Adipose tissue (tissue), 3 donors: ENCODE measurements around the gene FANCC. TPM values are rescaled to one million over a fixed set of nuclear protein-coding genes. Genes with fewer than 3 reads are reported as not detected.

ENCODE experiments used
- H3K27ac ChIP-seq: one replicate; pipeline ENCODE4 v1.5.1; 2013; ENCODE audit warnings: low read depth, low read length
- WGBS, 3 donors: extraction: QIAGEN DNeasy Blood & Tissue Kit; methylation state at CpG; one replicate each; pipeline ENCODE4 v1.1.7; 2013; 5-methylcytosine and 5-hydroxymethylcytosine counted together
- polyA plus RNA-seq, 3 donors: library from polyadenylated mRNA; stranded (reverse); fragments of 200-250 nt; gene quantifications; one replicate each; pipeline ENCODE4 v1.2.3, GENCODE V29; 2013
- donor health status: healthy with polysubstance abuse.
- donor health status: Bipolar disorder and iron deficiency.
- donor health status: healthy.

FANCC gene
- polyA plus RNA-seq, 3 donors, result 2.0 to 3.5 (median 2.5) TPM

DNA sequence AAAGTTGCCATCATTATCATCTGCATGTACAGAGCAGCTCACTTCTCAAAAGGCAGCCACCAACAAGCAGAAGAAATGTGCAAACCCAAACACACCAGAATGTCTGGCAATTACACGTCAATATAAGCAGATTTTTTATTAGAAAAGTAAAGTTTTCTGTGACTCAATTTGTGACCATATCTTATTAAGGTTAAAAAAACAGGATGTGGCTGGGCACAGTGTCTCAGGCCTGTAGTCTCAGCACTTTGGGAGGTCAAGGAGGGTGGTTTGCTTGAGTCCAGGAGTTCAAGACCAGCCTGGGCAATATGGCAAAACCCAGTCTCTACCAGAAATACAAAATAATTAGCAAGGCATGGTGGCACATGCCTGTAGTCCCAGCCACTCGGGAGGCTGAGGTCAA, 176.7 kb downstream of the FANCC start:
- H3K27ac ChIP-seq, result no peak overlapping the region

DNA sequence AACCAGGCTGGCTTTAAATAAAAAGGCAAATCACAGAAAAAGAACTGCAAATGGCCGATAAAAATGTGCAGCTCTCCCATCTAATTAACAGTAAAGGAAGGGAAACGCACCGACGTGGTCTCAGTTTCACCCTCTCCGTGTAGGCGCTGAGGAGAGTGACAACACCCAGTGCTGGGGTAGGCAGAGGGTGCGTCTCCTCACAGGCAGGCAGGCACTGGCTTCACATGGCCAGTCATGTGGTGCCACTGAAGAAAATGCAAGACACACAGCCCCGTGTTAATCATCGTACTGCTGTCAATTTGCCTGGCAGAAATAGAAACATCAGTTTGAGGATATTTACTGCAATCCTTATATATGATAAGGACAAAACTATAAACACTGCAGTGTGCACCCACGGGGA, 178.4 kb downstream of the FANCC start:
- H3K27ac ChIP-seq, result no peak overlapping the region
- 95 to 97% (median 97%) methylated on average over 10 of the region's 10 CpGs for WGBS, 3 donors

More for the DNA sequence above, 176.7 kb downstream of the FANCC start:
- 94 to 97% (median 95%) methylated on average over 2 of the region's 2 CpGs for WGBS, 3 donors

DNA sequence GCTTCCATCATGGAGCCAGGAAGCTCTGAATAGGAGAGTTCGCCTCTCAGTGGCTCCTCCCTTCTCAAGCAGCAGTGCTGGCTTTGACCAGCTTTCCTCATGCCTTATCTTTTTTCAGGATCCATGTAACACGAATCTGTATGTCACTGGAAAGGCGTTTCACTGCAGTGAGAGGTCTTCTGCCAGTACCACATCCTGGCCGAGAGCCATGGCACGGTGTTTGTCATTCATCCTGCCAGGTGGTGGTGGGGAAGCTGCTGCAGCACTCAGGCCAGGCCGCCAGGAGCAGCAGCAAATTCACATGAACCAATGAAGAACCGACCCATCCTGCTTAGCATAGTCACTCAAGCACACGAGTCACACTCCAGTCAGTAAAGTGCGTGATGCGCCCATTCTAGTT, 179.0 kb downstream of the FANCC start:
- no peak overlapping the region for H3K27ac ChIP-seq
- 80 to 91% (median 87%) methylated on average over 10 of the region's 10 CpGs for whole genome bisulfite sequencing, 3 donors

DNA sequence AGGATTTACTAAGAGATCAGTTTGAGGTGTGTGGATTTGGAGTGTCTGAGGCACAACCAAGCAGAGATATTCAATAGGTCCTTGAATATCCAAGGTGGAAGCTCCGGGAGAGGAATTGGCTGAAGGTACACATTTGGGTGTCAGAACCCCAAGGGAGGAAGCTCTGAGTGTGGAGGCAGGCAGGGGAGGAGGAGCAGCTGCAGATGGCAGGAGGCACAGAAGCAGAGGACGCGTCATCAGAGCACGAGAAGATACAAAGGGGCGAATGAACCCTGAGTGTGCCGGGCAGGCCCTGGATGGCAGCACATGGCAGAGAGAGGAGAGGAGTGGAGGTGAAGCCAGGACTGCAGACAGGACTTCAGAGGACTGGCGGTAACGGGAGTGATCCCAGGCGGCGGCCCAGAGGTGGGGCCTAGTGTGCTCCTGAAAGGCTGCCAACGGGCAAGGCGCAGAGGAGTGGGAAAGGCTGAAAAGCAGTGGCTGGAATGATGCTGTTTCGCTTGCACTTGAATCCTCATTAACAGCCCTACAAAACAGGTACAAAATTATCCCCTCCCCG, 179.8 kb downstream of the FANCC start:
- H3K27ac ChIP-seq, result no peak overlapping the region
- 89 to 94% (median 91%) methylated on average over 14 of the region's 14 CpGs for WGBS, 3 donors

DNA sequence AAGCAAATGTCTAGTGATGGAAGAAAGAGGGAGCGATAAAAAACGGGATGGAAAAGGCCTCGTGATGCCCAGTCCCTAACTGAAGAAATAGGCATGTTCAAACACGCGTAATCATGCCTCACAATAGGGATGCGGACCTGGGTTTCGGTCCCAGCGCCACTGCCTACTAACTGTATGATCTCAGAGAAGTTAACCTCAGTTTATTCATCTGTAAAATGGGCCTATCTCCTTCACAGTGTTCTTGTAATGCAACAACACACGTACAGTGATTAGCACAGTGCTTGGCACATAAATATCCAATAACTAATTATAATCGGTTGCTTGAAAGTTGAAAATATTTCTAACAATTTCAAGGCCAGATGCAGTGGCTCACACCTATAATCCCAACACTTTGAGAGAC, 181.8 kb downstream of the FANCC start:
- no peak overlapping the region for H3K27ac ChIP-seq
- 96 to 97% (median 97%) methylated on average over 10 of the region's 10 CpGs for WGBS, 3 donors

DNA sequence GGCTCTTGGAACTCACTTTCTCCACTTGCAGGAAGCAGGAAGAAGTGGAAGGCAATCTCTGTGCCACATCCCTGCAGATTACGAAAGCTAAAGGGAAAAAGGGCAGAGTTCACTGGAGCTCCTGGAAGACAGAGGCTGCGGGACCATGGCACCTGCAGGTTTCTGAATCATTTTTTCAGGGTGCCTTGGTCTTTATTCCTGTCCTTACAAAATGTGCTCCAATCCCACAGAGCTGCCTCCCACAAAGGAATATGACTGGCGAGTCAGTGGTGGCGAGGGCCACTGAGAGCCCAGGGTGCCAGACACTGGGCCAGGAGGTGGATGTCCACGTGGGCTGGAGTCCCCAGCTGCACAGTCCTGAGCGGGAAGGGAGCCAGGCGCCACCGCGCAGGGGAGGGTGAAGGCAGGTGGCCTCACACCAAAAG, 183.0 kb downstream of the FANCC start:
- 70 to 90% (median 81%) methylated on average over 9 of the region's 9 CpGs for WGBS, 3 donors
- no peak overlapping the region for H3K27ac ChIP-seq

DNA sequence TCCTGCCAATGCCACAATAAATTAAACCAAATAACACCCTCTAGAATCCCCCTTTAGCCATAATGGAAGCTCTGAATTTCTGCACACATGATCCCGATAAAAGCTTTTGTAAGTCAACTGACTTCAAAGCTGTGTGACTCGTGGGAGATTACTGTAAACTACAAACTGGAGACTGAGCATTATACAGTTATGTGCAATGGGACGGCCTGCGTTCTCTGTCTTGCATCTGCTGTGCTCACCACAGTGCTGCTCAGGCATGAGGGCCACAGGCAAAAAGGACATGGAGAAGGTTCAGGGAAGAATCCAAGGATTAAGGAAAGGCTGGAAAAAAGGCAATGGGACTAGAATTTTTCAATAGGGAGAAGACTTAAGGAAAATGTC, 184.2 kb downstream of the FANCC start:
- H3K27ac ChIP-seq, result no peak overlapping the region
- WGBS, 3 donors, result 87 to 91% (median 91%) methylated on average over 4 of the region's 4 CpGs

DNA sequence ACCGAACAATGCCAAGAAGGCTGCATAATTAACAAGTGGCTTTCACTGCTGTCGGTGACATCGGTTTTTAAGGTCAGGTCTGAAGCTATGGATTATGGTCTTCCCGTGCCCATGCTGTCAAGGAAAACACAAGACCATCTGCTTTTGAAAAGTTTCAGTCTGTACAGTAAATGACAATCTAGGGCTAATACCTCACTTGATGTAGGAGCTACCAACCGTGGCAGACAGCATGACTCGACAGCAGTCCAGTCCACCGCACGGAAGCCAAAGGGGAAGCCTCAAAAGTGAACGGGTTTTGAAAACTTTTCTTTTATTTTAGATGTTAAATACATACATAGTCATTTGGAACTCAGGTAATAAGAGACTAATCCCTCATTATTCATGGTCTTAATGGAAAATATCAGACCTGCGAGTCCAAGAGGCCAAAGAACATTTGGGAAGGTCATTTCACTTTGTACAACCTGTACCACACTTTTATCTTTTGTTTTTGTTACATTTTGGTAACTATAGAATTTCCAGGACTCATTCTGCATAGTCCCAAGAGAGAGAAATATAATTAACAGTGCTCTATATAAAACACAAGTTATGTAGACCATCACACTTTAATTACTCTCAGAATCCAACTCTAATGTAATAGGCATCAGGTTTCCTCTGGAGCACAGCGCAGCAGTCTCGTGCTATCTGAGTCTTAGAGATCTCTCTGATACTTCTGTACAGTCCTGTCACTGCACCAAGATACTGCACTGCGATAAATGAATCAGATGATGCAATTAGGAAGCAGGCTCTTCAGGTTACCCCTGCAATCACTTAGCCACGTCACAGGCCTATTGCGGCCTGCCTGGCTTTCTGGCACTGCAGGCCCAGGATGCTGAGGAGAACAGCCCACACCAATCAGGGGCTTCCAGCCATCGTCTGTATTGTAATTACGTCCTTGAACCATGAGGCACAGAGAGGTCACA, 184.9 kb downstream of the FANCC start:
- WGBS, 3 donors, result 84 to 85% (median 85%) methylated on average over 17 of the region's 17 CpGs
- H3K27ac ChIP-seq, result no peak overlapping the region

DNA sequence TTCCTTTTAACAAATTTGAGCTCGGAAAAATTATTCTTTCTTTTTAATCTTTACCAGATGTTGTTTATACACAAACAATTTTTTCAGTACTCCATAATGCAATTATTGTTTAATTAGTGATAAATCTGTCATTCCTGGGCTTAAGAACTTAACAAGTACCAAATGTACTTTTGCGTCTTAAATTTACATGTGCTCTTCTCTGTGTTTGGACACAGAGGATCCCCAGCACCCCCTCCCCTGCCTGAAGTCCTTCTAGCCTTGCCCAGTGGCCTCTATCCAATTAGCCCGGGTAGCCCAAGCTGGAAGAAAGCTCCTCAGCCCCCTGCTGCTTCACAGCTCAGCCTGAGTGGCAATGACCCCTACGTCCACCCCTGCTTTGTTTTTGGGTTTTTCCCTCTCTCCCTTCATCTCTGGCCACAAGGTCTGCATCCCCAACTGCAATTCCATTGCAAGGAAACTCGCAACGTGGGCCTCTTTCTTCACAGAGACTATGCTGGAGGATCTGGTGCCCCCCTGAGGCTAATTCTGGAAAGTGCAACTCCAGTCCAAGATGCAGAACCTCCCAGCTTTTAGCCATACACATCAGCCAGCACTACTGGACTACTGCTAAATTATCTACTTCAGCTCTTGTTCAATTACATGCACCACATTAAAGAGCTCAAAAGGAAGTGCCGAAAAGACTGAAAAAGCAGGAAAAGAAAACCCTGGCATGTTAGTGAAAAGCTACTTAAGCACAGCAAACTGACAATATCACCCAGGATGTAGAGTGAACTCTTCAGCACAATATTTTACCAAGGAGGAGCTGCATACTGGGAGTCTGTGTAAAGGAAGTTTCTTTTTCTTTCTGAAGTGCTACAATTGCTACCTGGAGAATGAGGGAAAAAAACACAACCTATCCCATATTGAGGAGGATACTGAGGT, 186.2 kb downstream of the FANCC start:
- no peak overlapping the region for H3K27ac ChIP-seq
- 16 to 51% (median 41%) methylated on average over 7 of the region's 7 CpGs for WGBS, 3 donors

DNA sequence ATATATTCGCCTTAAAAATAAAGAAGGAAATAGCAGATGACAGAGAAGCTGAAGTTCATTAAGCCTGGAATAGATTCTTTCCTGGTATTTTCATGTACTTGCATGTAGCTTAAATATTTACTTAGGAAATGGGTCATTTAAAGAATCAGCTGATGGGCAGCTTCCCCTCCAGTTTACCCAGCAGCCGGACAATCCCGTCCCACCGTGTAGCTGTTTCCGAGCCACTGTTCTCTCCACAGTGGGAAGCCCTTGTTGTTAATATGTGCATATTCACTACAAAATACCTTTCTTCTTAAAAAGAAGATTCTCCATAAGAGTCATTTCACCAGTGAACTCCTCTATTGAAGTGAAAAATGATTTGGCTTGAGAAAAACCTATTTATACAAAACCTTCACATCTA, 187.0 kb downstream of the FANCC start:
- WGBS, 3 donors, result 31 to 96% (median 86%) methylated on average over 5 of the region's 5 CpGs
- H3K27ac ChIP-seq, result no peak overlapping the region

DNA sequence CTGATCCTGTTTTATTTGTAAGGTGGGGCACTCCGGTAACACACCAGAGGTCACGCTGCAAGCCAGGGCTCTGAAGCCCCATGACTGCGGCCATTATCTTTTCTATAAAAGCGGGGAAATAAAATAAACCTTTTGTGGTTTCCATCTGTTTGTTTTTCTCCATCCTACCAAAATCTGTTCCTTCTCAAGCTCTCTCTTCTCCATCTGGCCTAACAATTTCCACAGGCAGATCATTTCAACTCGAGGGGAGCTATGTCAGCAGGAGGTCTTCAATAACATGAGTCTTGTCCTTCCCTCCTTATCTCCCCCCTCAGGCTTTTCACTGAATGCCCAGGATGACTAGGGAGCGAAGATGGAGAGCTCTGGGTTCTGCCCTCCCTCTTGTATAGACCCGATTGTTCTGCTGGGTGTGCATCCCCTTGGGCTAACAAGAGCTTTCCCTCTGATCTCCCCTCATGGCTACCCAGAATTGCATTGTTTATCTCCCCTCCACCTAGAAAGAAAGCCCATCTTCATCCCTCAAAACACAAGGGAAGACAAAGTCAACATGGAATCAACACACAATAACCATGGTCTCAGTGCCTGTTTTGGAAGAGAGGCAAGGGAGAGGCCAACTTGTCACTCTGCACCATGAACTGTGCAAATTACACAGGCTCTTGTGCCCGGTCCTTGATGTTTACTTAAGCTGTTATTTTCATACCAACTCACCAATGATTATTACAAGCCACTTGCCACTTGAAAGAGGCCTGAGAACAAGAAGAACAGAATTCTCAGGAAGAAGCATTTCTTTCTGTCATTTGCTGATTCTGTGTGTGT, 187.8 kb downstream of the FANCC start:
- no peak overlapping the region for H3K27ac ChIP-seq
- 84 to 94% (median 90%) methylated on average over 8 of the region's 8 CpGs for WGBS, 3 donors

DNA sequence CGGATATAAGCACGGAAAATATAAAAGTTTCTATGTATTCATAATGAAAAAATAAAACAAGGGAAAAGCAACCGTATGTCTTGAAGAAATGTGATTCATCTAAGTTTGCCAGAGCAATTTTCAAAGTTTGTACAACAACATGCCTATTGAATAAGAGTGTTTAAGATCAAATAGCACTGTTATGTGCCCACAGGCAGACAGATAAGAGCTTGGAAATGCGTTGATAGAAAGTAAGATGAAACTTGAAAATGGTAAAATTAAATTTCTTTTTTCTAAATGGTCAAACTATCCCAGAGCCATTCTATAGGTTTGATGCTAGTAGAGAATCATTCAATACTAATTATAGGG, 189.4 kb downstream of the FANCC start:
- 81 to 88% (median 85%) methylated on average over 4 of the region's 4 CpGs for WGBS, 3 donors
- no peak overlapping the region for H3K27ac ChIP-seq

DNA sequence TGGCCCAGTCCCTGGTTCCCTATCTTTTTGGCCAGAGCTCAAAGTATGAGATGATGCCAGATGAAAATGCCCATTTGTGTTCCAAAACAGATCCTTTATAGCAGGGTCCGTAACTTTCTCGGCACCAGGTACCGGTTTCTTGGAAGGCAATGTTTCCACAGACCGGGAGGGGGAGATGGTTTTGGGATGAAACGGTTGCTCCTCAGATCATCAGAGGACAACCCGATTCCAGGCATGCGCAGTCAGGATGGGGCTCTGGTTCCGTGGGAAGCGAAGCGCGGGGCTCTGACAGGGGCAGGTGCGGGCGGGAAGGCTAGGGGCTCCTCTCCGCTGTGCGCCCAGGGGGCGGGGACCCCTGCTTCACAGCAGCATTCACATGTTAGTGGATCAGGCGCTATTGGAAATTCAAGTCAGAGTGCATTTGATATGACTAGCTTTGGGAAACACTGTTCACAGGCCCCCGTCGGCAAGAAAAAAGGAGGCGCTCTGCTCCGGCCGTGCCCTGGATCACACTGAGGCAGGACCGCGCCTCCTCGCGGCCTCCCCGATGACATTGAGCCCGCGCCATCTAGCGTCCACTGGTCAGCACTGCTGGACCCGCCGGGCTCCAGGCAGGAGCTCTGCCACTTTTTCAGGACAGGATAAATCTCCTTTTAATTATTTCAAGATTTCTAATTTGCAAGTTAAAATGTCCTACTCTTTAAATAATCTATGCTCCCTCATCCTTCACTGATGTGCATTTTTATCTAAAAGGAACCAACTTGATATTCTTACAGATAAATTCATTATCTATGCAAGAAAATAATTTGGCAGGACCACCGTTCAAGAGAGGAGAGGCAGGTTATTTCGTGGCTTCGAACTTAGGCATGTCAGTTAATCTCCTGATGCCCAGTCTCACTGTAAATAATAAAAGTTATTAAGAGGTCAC, 190.0 kb downstream of the FANCC start:
- H3K27ac ChIP-seq, result no peak overlapping the region
- WGBS, 3 donors, result 21 to 25% (median 21%) methylated on average over 35 of the region's 35 CpGs

DNA sequence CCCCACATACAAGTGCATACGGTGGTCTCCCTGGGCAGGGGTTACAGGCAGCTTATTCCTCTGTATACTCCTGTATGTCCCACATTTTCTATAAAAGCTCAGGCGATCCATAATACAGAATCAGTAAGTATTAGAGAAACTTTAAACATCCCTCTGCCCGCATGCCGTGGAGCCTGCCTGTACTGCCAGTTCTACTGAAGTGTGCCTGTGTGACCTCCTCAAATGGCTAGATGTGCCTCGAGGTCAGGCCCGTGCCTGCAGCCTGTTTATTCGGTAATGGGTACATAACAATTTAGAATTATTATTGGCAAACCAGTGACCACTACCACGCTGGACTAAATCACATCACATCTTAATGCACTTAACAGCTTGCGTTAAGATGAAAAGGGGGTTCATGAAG, 190.8 kb downstream of the FANCC start:
- no peak overlapping the region for H3K27ac ChIP-seq
- WGBS, 3 donors, result 87 to 90% (median 89%) methylated on average over 9 of the region's 9 CpGs

DNA sequence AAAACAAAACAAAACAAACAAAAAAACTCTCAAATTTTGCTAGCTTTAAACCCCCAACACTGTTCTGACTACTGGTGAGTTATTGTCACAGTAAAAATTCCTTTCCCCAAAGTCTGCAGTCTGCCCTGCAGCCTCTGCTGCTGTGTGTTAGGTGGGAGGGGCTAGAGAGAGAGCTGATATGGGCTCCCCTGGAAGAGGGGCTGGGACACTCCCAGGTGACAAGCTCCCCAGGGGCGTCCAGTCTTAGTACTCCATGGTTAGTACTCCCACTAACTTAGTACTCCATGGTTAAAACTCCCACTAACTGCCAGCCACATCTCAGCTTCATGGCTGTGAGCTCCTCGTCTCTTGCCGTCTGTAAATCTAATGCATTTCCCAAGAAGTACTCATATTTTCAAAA, 191.9 kb downstream of the FANCC start:
- H3K27ac ChIP-seq, result no peak overlapping the region
- WGBS, 3 donors, result 80 to 90% (median 83%) methylated on average over 3 of the region's 3 CpGs

DNA sequence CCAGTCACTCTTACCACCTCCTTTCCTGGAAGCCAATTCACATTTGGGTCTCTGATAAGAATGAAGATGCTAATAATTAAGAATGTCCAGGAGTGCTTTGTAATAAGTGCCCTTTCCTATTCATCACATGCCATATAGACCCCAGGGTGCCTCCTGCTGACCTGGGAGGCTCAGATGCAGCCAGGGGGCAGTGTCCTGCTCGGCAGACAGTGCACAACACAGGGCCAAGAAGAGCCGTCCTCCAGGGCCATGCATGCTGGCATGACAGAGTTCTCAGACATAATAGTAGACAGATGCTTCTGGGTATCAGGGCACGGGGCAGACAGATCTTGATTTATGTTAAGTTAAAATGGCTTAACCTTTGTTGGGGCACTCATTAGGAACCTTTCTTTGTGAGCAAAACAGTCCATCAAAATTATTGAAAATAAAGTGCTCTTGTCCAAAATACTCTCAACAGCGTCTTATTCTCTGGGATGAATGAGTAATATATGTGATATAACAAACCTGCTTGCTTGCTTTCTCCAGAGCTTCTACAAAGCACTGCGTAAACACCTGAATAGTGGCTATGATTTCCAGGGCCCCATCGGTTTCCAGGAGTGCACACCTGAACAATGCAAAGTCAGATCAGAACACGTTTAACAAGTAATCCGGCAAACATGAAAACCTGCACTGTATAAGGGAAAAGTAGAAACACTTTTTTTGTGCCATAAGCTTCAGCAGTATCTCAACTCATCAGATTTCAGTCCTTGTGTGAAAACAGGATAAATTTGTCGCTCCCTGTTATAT, 192.7 kb downstream of the FANCC start:
- H3K27ac ChIP-seq, result no peak overlapping the region
- 63 to 89% (median 84%) methylated on average over 9 of the region's 9 CpGs for WGBS, 3 donors
